Endothelial cell of umbilical vein (primary cell): Measurements from ENCODE around the gene CCDC3. TPM values are rescaled to one million over a fixed set of nuclear protein-coding genes. Genes with fewer than 3 reads are reported as not detected.

Source experiments
- BruUV-seq: library from RNA; stranded (reverse); fragments of 400-500 nt; replicated peaks from 2 replicates; lab custom pipeline; 2021; lab: Mats Ljungman, UMichigan
- CTCF ChIA-PET: fragments of 300-600, 350-600 bp; sonication (Branson Sonifier 250); formaldehyde crosslinking; loops from one replicate; lab custom pipeline; 2021; ENCODE audit warnings: antibody characterized with exemption, inconsistent platforms; lab: Charles Lee
- POLR2A ChIA-PET: fragments of 300-600, 350-600 bp; sonication (Branson Sonifier 250); formaldehyde crosslinking; loops from one replicate; lab custom pipeline; 2021; ENCODE audit warnings: antibody characterized with exemption, inconsistent platforms; lab: Charles Lee
- DNase-seq: peaks from one replicate; pipeline ENCODE4 v3.0.0-alpha.2; 2011; ENCODE audit warnings: low read depth, low spot score
- FAIRE-seq: peaks from 2 replicates; lab custom pipeline; 2011; peaks lifted over from hg19 to GRCh38; lab: Jason Lieb, UNC
- H2AFZ ChIP-seq: 2 replicates; pipeline ENCODE4 v1.6.0; 2012; ENCODE audit warnings: low read depth, low read length, control low read depth, inconsistent platforms
- H3K27ac ChIP-seq: 2 replicates; pipeline ENCODE4 v1.5.1; 2011; ENCODE audit warnings: low read depth, mild to moderate bottlenecking, control low read depth, low read length, moderate library complexity; ENCODE audit not compliant: insufficient read depth
- H3K27me3 ChIP-seq, 2 experiments: 2 replicates each; pipeline versions ENCODE4 v1.6.0 to v1.6.1; 2011; ENCODE audit warnings: low read length in 2 of 2, mixed read lengths in 1 of 2; ENCODE audit not compliant: control insufficient read depth in 2 of 2, insufficient read depth in 2 of 2
- H3K36me3 ChIP-seq, 2 experiments: 2 replicates in 1 of 2; 3 replicates in 1 of 2; pipeline ENCODE4 v1.5.1; 2011; ENCODE audit warnings: low read length in 2 of 2, mild to moderate bottlenecking in 1 of 2, moderate library complexity in 1 of 2; ENCODE audit not compliant: control insufficient read depth in 2 of 2, insufficient read depth in 2 of 2; ENCODE audit errors: extremely low read depth in 1 of 2
- H3K4me1 ChIP-seq: 3 replicates; pipeline ENCODE4 v1.5.1; 2011; ENCODE audit warnings: mild to moderate bottlenecking, low read length; ENCODE audit not compliant: control insufficient read depth, insufficient read depth; ENCODE audit errors: extremely low read depth
- H3K4me2 ChIP-seq: 2 replicates; pipeline ENCODE4 v1.6.1; 2011; ENCODE audit warnings: low read length, control low read depth, mixed read lengths; ENCODE audit not compliant: insufficient read depth
- H3K4me3 ChIP-seq, 3 experiments: fragments of 200-600 bp in 1 of 3; sonication (generic), shearing (Covaris generic) in 1 of 3; replicated peaks in 1 of 3; 2 replicates each; pipeline ENCODE4 v1.5.1; 2011 to 2016; ENCODE audit warnings: control low read depth in 3 of 3, low read length in 3 of 3, mild to moderate bottlenecking in 2 of 3, inconsistent platforms in 1 of 3, low read depth in 1 of 3, moderate library complexity in 1 of 3; ENCODE audit not compliant: insufficient read depth in 1 of 3
- H3K79me2 ChIP-seq: 2 replicates; pipeline ENCODE4 v1.6.0; 2012; ENCODE audit warnings: low read length, inconsistent platforms; ENCODE audit not compliant: control insufficient read depth, insufficient read depth
- H3K9ac ChIP-seq: replicated peaks from 2 replicates; pipeline ENCODE3; 2011; ENCODE audit warnings: low read length, control low read depth; ENCODE audit not compliant: insufficient read depth; ENCODE audit errors: extremely low read depth
- H3K9me1 ChIP-seq: replicated peaks from 3 replicates; pipeline ENCODE4 v1.6.0; 2011; ENCODE audit warnings: mild to moderate bottlenecking, low read length; ENCODE audit not compliant: control insufficient read depth, insufficient read depth; ENCODE audit errors: extremely low read depth
- H3K9me3 ChIP-seq: replicated peaks from 2 replicates; pipeline ENCODE4 v1.5.1; 2012; ENCODE audit warnings: low read length, inconsistent platforms; ENCODE audit not compliant: control insufficient read depth, insufficient read depth
- H4K20me1 ChIP-seq: replicated peaks from 2 replicates; pipeline ENCODE3; 2011; ENCODE audit warnings: mild to moderate bottlenecking, low read length; ENCODE audit not compliant: control insufficient read depth, insufficient read depth; ENCODE audit errors: extremely low read depth
- CTCF ChIP-seq, 2 donors: IDR thresholded peaks; 1 replicate in 1 of 2; 2 replicates in 1 of 2; pipeline ENCODE4 v1.5.1; 2011; ENCODE audit warnings: low read length in 2 of 2, mild to moderate bottlenecking in 2 of 2, moderate library complexity in 2 of 2, control low read depth in 1 of 2, inconsistent platforms in 1 of 2, low read depth in 1 of 2; ENCODE audit not compliant: insufficient read depth in 1 of 2; ENCODE audit errors: extremely low read depth in 1 of 2
- EZH2 ChIP-seq: IDR thresholded peaks from 2 replicates; pipeline ENCODE4 v1.6.1; 2012; ENCODE audit warnings: borderline replicate concordance, low read depth, mild to moderate bottlenecking, moderate library complexity, low read length, inconsistent platforms; ENCODE audit not compliant: severe bottlenecking
- FOS ChIP-seq: IDR thresholded peaks from 2 replicates; pipeline ENCODE4 v1.6.1; 2011; ENCODE audit warnings: mild to moderate bottlenecking, low read length, moderate library complexity, borderline replicate concordance; ENCODE audit not compliant: insufficient read depth
- GATA2 ChIP-seq: IDR thresholded peaks from 2 replicates; pipeline ENCODE4 v1.7.0; 2011; ENCODE audit warnings: low read depth, mild to moderate bottlenecking, moderate library complexity, mixed read lengths, low read length; ENCODE audit not compliant: insufficient read length, insufficient read depth
- JUN ChIP-seq: IDR thresholded peaks from 2 replicates; pipeline ENCODE4 v1.6.1; 2011; ENCODE audit warnings: borderline replicate concordance, low read depth; ENCODE audit not compliant: insufficient read length, insufficient read depth
- MAX ChIP-seq: IDR thresholded peaks from 2 replicates; pipeline ENCODE4 v1.6.1; 2011; ENCODE audit not compliant: insufficient read depth, insufficient read length
- MYC ChIP-seq: IDR thresholded peaks from one replicate; pipeline ENCODE4 v1.6.1; 2011; ENCODE audit warnings: mild to moderate bottlenecking, low read depth, low read length
- POLR2A ChIP-seq: IDR thresholded peaks from 2 replicates; pipeline ENCODE4 v1.6.1; 2012; ENCODE audit warnings: low read depth, mild to moderate bottlenecking, control low read depth, low read length
- POLR2AphosphoS5 ChIP-seq: IDR thresholded peaks from 2 replicates; pipeline ENCODE4 v1.6.1; 2012; ENCODE audit warnings: low read depth, mild to moderate bottlenecking, control low read depth, low read length, moderate library complexity; ENCODE audit not compliant: insufficient read depth
- dilution Hi-C: fragments of 300-500 bp; cut with MboI; formaldehyde crosslinking; loops from one replicate; pipeline ENCODE4 v1.15.0; 2019; ENCODE audit warnings: low sequenced_read_pairs; ENCODE audit not compliant: extremely low pct_ligation_motif_present
- intact Hi-C: fragments of 100-400 bp; cut with micrococcal nuclease; formaldehyde crosslinking; loops from one replicate; pipeline ENCODE4 v1.10.0; 2022
- polyA plus RNA-seq, 4 experiments: library from polyadenylated mRNA; depleted of rRNA in 3 of 4; stranded (reverse) in 3 of 4; unstranded in 1 of 4; fragments of >200 nt; gene quantifications; 2 replicates each; pipeline versions ENCODE4 v1.2.1 to v1.2.3, GENCODE V29; 2011 to 2012; ENCODE audit warnings: missing spikeins in 1 of 4
- total RNA-seq: library from RNA; stranded (reverse); gene quantifications from 2 replicates; pipeline ENCODE4 v1.2.3, GENCODE V29; 2021

The CCDC3 gene
- total and polyA plus RNA-seq, 2 donors (not counting 3 experiments of a cell fraction or from before 2014, with no cell fraction given) = 0.90 to 1.4 TPM

GRCh38 chr10:12944931-12945330, 56.6 kb downstream of the CCDC3 start:
- Histone ChIP-seq H3K9ac (no peak overlapping the region), H3K4me3 (no peak overlapping the region), H2AFZ (no peak overlapping the region), H3K4me2 (no peak overlapping the region), H3K27me3 (no peaks in the 10 kb centered on the region), H4K20me1 (no peaks in the 10 kb centered on the region), H3K9me1 (no peaks in the 10 kb centered on the region), H3K9me3 (no peaks in the 10 kb centered on the region), H3K36me3 (no peaks in the 10 kb centered on the region), H3K79me2 (no peaks in the 10 kb centered on the region), H3K27ac (no peak overlapping the region), H3K4me1 (no peaks in the 10 kb centered on the region)
- intact Hi-C loops (no loop called here), dilution Hi-C loops (no loop called here)
- POLR2A ChIA-PET = no interaction called here
- DNase-seq (no peak), FAIRE-seq (no peak)
- CTCF ChIA-PET = no interaction called here
- TF ChIP-seq EZH2 (no peak), GATA2 (no peak), MYC (no peak), POLR2A (no peak), POLR2AphosphoS5 (no peak), MAX (no peak), FOS (no peak), JUN (no peak), CTCF (IDR thresholded peaks at IDR 0.05; ENCODE audit: extremely low read depth in 1 of 2, insufficient read depth in 1 of 2, low read depth in 1 of 2, low read length in 2 of 2) (no peak)
- BruUV-seq = no TSS peak
